NAMALWA (cell line): Measurements from ENCODE around the gene SLC25A26.
A peak's percentile ranks its signal among the peaks of the same experiment; 100 is the strongest.
"Not testable (repeated sequence)": the region's sequence is repeated elsewhere in the genome, so short reads cannot be mapped to it uniquely, and the experiment has no call there.

Experiments
- DNase-seq: peaks from one replicate; pipeline ENCODE4 v3.0.0-alpha.2; 2015; ENCODE audit warnings: low spot score

Gene SLC25A26

GRCh38 chr3:66411961-66412887 is 191.4 kb downstream of the SLC25A26 start:
- DNase-seq, result peak; percentile 4

DNA sequence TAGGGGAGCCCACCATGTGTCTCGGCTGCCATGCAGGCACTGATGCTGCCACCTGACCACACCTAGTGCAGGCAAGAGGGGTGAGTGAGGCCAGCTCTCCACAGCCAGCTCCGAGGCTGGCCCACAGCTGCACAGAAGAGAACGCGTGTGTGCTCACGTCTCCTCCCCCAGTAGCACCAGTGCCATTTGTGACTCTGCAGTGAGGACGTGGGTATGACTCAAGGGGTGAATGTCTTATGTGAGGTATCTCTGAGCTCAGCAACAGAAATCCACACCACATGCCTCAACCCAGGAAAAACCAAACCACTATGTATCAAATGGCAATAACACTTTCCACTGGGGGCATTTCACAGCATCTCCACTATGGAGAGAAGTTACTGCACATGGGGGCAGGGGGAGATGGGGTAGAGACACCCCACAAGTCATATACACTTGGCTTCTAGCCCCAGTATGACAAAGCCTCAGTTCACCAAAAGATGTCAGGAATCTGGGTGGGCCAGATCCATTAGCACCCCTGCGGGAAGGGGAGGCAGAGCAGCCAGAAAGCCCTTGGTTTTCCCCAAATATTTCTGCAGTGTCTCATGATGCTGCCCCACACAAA is 192.4 kb downstream of the SLC25A26 start:
- DNase-seq, result no peak

DNA sequence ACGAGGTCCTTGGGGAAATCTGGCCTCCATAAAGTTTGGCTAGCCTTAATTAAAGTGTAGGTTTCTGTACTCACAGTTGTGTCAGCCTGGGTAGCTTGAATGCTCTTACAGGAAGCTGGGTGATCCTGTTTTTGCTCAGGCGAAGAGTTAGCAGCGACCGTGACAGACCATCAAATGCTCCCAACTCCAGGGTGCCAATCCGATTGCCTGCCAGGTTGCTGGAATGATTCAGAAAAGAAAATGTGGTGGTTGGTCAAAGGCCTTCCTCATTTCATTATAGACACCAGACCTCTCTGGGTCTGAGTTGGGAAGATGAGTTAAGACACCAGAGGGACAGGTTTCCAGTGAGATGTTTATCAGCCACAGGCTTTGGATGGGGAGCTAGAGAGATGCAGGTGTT is 194.0 kb downstream of the SLC25A26 start:
- DNase-seq, result no peak

- no peak for DNase-seq
Observed at GRCh38 chr3:66415867-66416428, 195.1 kb downstream of the SLC25A26 start.

GRCh38 chr3:66416556-66417304 is 195.9 kb downstream of the SLC25A26 start:
- DNase-seq, result no peak

- no peak for DNase-seq
Observed at GRCh38 chr3:66418475-66418931, 197.7 kb downstream of the SLC25A26 start.

GRCh38 chr3:66419036-66419435 is 198.2 kb downstream of the SLC25A26 start:
- no peak for DNase-seq

DNA sequence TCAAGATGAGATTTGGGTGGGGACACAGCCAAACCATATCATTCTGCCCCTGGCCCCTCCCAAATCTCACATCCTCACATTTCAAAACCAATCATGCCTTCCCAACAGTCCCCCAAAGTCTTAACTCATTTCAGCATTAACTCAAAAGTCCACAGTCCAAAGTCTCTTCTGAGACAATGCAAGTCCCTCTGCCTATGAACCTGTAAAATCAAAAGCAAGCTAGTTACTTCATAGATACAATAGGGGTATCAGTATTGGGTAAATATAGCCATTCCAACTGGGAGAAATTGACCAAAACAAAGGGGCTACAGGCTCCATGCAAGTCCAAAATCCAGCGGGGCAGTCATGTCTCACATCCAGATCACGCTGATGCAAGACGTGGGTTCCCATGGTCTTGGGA is 200.3 kb downstream of the SLC25A26 start:
- not testable (repeated sequence) for DNase-seq

GRCh38 chr3:66421893-66422292 is 201.1 kb downstream of the SLC25A26 start:
- not testable (repeated sequence) for DNase-seq

DNA sequence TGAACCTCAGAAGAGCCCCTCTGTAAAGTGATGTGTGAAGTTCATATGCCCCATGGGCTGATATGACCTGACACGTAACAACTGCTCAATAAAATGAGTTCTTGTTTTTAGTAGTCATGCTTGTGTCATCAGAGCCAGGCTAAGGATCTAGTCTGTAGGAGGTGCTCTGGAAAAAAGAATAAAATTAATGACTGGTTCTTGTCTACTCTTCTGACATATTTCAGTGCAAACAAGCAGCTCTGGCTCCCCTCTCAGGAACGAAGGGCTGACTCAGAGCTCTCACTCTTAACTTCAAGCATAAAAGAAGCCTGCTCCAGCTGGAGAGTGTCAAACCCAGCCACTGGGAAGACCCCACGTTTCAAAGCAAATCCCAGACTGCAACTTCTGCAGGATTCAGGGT is 203.0 kb downstream of the SLC25A26 start:
- DNase-seq, result no peak

- no peak for DNase-seq
Observed at GRCh38 chr3:66425032-66425431, 204.2 kb downstream of the SLC25A26 start.

DNA sequence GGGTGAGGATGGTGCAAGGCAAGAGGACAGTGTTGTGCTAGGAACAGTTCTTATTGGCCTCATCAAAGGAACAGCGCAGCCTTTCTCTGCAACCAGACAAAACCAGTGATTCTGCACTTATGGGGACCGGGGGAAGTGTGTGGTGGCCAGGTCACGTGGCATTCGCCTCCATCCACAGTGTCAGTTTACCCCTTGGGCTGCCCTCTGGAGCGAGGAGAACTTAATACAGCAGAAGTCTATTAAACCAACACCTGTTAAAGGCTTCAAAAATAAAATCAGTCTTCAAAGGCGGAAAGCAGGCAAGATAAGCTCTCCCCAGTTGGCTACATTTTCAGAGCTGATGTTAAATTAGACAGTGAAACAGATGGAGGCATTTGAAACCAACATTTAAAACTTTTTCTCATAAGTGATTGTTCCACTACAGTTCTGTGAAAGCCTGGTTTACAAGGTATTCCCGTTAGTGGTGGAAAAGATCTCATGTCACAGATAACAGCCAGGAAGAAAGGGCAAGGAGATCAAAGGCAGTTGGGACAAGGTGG is 204.8 kb downstream of the SLC25A26 start:
- no peak for DNase-seq

GRCh38 chr3:66426135-66426534 is 205.3 kb downstream of the SLC25A26 start:
- no peak for DNase-seq

GRCh38 chr3:66427352-66427751 is 206.6 kb downstream of the SLC25A26 start:
- DNase-seq, result no peak

GRCh38 chr3:66427951-66428474 is 207.2 kb downstream of the SLC25A26 start:
- DNase-seq, result no peak
